ENCODE measurements around the gene IQCH.

The IQCH gene

DNA sequence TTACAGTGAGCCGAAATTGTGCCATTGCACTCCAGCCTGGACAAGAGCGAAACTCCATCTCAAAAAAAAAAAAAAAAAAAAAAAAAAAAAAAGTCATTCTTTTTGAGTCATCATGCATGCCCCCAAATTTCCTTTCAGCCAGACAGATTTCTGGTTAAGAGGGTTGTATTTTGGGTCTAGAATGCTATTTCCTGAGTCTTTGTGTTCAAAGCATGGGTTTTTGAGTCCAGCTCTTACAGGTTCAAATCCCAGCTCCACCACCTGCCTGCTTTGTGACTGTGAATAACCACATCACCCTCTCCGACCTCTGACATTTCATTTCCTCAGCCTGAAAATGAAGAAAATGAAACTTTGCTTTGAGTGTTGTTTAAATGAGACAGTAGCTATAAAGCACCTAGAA lies 257.0 kb downstream of the IQCH start:
- TF ChIP-seq, protein P1, sequence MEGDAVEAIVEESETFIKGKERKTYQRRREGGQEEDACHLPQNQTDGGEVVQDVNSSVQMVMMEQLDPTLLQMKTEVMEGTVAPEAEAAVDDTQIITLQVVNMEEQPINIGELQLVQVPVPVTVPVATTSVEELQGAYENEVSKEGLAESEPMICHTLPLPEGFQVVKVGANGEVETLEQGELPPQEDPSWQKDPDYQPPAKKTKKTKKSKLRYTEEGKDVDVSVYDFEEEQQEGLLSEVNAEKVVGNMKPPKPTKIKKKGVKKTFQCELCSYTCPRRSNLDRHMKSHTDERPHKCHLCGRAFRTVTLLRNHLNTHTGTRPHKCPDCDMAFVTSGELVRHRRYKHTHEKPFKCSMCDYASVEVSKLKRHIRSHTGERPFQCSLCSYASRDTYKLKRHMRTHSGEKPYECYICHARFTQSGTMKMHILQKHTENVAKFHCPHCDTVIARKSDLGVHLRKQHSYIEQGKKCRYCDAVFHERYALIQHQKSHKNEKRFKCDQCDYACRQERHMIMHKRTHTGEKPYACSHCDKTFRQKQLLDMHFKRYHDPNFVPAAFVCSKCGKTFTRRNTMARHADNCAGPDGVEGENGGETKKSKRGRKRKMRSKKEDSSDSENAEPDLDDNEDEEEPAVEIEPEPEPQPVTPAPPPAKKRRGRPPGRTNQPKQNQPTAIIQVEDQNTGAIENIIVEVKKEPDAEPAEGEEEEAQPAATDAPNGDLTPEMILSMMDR (IDR thresholded peaks at IDR 0.05), result no peak

DNA sequence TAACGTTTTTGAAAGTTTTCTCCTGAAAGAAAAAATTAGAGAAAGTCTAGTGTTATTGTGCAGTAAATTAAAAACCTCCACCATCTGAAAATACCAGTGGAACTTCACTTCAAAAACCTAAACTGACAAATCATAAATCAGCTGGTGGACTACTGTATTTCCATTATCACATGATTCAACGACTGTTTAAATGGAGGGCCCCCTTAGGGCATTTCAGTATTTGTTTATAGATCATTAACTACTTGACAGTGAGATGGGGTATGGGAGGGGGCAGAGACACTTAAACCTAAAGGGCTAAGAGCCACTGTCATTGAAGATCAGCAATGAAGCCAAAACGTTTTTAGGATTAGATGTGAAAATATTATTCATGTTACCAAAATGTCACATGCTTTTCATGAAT lies 257.6 kb downstream of the IQCH start:
- TF ChIP-seq, protein P1 (IDR thresholded peaks at IDR 0.05), result no peak

DNA sequence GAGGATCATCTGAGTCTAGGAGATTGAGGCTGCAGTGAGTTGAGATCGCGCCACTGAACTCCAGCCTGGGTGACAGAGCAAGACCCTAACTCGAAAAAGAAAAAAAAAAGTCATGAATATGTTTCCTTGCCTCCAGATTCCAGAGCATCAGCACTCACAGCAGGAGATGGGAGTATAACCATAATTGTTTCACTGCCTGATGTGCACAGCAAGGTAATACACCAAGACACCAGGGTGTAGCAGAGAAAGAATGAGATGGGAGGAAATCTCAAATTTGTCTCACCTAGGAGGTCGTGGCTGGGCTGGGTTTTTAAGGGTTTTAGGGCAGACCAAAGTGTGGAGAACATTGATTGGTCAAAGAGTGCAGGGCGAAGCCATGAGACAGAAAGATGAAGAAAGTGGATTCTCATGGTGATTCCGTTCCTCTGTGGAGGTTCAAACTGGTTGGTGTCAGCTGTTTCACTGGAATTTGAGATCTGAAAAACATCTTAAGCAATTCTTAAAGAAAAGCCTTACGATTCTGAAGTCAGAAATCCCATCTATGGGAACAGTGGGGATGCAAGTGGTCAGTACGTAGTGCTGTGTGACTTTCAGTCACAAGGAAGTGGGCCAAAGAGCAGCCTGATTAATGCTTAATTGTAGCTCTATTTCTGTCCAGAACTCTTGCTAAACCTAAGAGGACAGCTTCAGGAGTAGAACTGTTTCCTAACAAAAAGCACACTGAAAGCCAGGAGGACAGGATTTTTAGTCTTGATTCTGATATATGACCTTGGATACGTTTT lies 258.5 kb downstream of the IQCH start:
- TF ChIP-seq, protein P1 (IDR thresholded peaks at IDR 0.05), result no peak

DNA sequence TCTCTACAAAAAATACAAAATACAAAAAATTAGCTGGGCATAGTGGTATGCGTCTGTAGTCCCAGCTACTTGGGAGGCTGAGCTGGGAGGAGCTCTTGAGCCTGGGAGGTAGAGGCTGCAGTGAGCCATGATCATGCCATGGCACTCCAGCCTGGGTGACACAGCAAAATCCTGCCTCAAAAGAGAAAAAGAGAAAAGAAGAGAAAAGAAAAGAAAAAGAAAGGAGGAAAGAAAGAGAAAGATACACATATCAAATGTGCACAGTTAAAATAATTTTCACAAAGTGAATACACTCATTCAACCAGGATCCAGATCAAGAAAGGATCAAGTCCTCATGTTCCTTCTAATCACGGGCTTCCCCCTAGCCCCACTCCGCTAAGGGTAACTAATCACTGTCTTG lies 260.5 kb downstream of the IQCH start:
- TF ChIP-seq, protein P1 (IDR thresholded peaks at IDR 0.05), result no peak

DNA sequence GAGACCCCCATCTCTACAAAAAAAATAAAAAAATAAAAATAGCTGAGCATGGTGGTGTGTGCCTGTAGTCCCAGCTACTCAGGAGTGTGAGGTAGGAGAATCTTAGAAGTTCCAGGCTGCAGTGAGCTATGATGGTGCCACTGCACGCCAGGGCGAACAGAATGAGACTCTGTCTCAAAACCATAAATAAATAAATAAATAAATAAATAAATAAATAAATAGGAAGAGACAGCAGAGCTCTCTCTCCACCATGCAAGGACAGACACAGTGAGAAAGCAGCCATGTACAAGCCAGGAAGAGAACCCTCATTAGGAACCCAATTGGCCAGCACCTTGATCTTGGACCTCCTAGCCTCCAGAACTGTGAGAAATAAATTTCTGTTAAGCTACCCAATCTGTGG lies 261.0 kb downstream of the IQCH start:
- TF ChIP-seq, protein P1 (IDR thresholded peaks at IDR 0.05), result no peak

DNA sequence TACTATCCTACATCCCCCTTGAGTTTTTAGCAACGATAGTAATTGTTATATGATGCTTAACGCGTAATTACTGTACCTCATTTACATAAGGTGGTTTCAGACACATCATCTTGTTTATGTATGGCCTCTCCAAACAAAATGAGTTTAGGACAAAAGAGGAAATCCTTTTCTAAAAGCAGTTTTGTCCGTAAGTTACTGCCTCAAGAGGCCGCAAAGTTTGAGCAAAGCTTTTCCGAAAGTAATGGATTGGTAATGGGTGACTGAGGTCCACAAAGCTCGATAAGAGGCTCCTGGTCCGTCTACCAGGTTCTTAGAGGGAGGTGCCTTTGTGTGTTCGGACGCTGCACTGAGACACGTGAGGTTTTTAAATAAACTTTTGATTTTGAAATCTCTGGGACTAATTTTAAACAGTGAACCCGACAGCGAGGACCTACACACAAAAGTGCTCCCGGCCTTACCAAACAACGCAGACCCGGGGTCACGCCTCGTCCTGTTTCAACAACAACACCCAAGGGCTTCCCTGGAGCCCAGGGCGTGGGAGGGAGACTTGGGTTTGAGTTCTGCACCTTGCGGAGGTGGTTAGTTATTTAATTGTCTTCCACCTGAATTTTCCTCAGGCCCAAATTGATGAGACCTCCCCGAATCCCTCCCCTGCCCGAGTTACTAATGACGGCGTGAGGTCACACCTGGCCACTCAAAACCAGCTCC lies 265.9 kb downstream of the IQCH start:
- TF ChIP-seq, protein P1 (IDR thresholded peaks at IDR 0.05), result no peak

DNA sequence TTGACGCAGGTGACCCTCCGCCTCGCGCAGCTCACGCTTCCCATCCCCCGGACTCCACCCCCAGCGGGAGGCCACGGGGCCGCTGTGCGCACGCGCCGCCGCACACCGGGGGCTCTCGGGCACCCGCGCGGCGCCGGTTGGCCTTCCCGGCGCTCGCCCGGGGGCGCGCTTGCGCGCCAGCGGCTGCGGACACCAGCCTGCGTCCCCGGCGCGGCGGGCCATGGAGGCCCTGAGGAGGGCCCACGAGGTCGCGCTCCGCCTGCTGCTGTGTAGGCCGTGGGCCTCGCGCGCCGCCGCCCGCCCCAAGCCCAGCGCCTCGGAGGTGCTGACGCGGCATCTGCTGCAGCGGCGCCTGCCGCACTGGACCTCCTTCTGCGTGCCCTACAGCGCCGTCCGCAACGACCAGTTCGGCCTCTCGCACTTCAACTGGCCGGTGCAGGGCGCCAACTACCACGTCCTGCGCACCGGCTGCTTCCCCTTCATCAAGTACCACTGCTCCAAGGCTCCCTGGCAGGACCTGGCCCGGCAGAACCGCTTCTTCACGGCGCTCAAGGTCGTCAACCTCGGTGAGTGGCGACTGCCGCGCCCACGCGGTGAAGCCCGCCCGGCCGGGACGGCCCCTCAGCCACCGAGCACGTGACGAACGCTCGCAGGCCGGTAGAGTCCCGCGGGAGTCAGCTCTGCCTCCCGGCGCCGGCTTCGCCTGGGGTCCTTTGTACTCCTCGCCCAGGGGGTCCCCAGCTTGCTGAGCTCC lies 266.6 kb downstream of the IQCH start, which contains the start of gene C15orf61:
C15orf61 (plus strand) TSS at position 103 of the 754 bp plus-strand sequence; CDS start at position 221, 118 bp downstream.
- TF ChIP-seq, protein P1 (IDR thresholded peaks at IDR 0.05), result no peak
